GM23338 (cell line): ENCODE measurements around the gene ZNF622. TPM values are rescaled to one million over a fixed set of nuclear protein-coding genes. Genes with fewer than 3 reads are reported as not detected.

ENCODE experiments used
- ATAC-seq: fragments of 200-7000 bp; cut with Tn5 transposase; 3 replicates; pipeline ENCODE4 v1.9.1; 2020
- DNase-seq: peaks from one replicate; pipeline ENCODE4 v3.0.0-alpha.2; 2015; ENCODE audit warnings: low spot score
- H2AFZ ChIP-seq: fragments of 200-600 bp; sonication (generic); 2 replicates; pipeline ENCODE4 v1.8.0; 2016; ENCODE audit warnings: antibody characterized with exemption, mild to moderate bottlenecking, moderate library complexity
- H3F3A ChIP-seq: fragments of 200-600 bp; sonication (generic); replicated peaks from 2 replicates; pipeline ENCODE4 v1.8.0; 2017; ENCODE audit warnings: antibody characterized with exemption, mixed run types, low read depth
- H3K27ac ChIP-seq: fragments of 200-600 bp; sonication (generic); 2 replicates; pipeline ENCODE4 v1.6.1; 2016; ENCODE audit warnings: low read depth
- H3K27me3 ChIP-seq: fragments of 200-600 bp; sonication (generic); 2 replicates; pipeline ENCODE4 v1.8.0; 2016; ENCODE audit warnings: mild to moderate bottlenecking, mixed run types, moderate library complexity; ENCODE audit not compliant: insufficient read depth
- H3K36me3 ChIP-seq: fragments of 200-600 bp; sonication (generic); 2 replicates; pipeline ENCODE4 v1.8.0; 2016; ENCODE audit warnings: mild to moderate bottlenecking; ENCODE audit not compliant: insufficient read depth
- H3K4me1 ChIP-seq: fragments of 200-600 bp; sonication (generic); 2 replicates; pipeline ENCODE4 v1.8.0; 2016; ENCODE audit warnings: mild to moderate bottlenecking, moderate library complexity; ENCODE audit not compliant: insufficient read depth
- H3K4me2 ChIP-seq: fragments of 200-600 bp; sonication (generic); 2 replicates; pipeline ENCODE4 v1.7.1; 2017; ENCODE audit warnings: mixed run types
- H3K4me3 ChIP-seq: fragments of 200-600 bp; sonication (generic); 2 replicates; pipeline ENCODE4 v1.6.1; 2016; ENCODE audit warnings: mixed run types
- H3K79me2 ChIP-seq: fragments of 200-600 bp; sonication (generic); replicated peaks from 2 replicates; pipeline ENCODE4 v1.8.0; 2017; ENCODE audit warnings: mild to moderate bottlenecking; ENCODE audit not compliant: insufficient read depth
- H3K9me2 ChIP-seq: fragments of 200-600 bp; sonication (generic); 2 replicates; pipeline ENCODE4 v1.8.0; 2017; ENCODE audit not compliant: insufficient read depth
- H4K20me1 ChIP-seq: fragments of 200-600 bp; sonication (generic); replicated peaks from 2 replicates; pipeline ENCODE4 v1.8.0; 2017; ENCODE audit warnings: mild to moderate bottlenecking; ENCODE audit not compliant: insufficient read depth
- H3K27ac Mint-ChIP-seq: 2 replicates; pipeline ENCODE4 v1.8.0; 2020; ENCODE audit warnings: inconsistent platforms, mild to moderate bottlenecking, moderate library complexity, mixed read lengths
- H3K27me3 Mint-ChIP-seq: 3 replicates; pipeline ENCODE4 v1.8.0; 2022; ENCODE audit warnings: low read depth, mild to moderate bottlenecking, moderate library complexity, mixed read lengths, inconsistent platforms; ENCODE audit not compliant: insufficient read depth, poor library complexity
- H3K36me3 Mint-ChIP-seq: 3 replicates; pipeline ENCODE4 v1.8.0; 2021; ENCODE audit warnings: low read depth, mild to moderate bottlenecking, inconsistent platforms, moderate library complexity, mixed read lengths
- H3K4me1 Mint-ChIP-seq: 3 replicates; pipeline ENCODE4 v1.8.0; 2020; ENCODE audit warnings: mild to moderate bottlenecking, inconsistent platforms, mixed read lengths
- H3K4me3 Mint-ChIP-seq: 3 replicates; pipeline ENCODE4 v1.8.0; 2021; ENCODE audit warnings: moderate library complexity, mild to moderate bottlenecking, inconsistent platforms, mixed read lengths
- H3K9me3 Mint-ChIP-seq: 3 replicates; pipeline ENCODE4 v1.8.0; 2020; ENCODE audit warnings: moderate library complexity, mild to moderate bottlenecking, inconsistent platforms, mixed read lengths
- CREB1 ChIP-seq: fragments of 250-450 bp; sonication (Bioruptor Pico); IDR thresholded peaks from 2 replicates; pipeline ENCODE4 v1.5.0; 2020; ENCODE audit warnings: low read depth, mild to moderate bottlenecking, moderate library complexity
- EZH2phosphoT487 ChIP-seq: fragments of 200-600 bp; sonication (generic); IDR thresholded peaks from one replicate; pipeline ENCODE4 v1.8.1; 2018; ENCODE audit warnings: antibody characterized with exemption; ENCODE audit not compliant: unreplicated experiment
- JUNB ChIP-seq: IDR thresholded peaks from one replicate; pipeline ENCODE4 v1.6.1; 2016; ENCODE audit warnings: antibody characterized with exemption; ENCODE audit not compliant: unreplicated experiment
- NANOG ChIP-seq: IDR thresholded peaks from 2 replicates; pipeline ENCODE4 v1.6.1; 2016; ENCODE audit warnings: antibody characterized with exemption, borderline replicate concordance
- REST ChIP-seq: IDR thresholded peaks from one replicate; pipeline ENCODE4 v1.6.1; 2018; ENCODE audit warnings: antibody characterized with exemption; ENCODE audit not compliant: unreplicated experiment
- STAT1 ChIP-seq: IDR thresholded peaks from one replicate; pipeline ENCODE4 v1.6.1; 2016; ENCODE audit warnings: antibody characterized with exemption; ENCODE audit not compliant: unreplicated experiment
- ZNF114 ChIP-seq: fragments of 250-450 bp; sonication (Bioruptor Pico); IDR thresholded peaks from 2 replicates; pipeline ENCODE4 v1.5.0; 2020; ENCODE audit warnings: mild to moderate bottlenecking, moderate library complexity
- ZNF331 ChIP-seq: fragments of 250-450 bp; sonication (Bioruptor Pico); IDR thresholded peaks from 2 replicates; pipeline ENCODE4 v1.5.0; 2020; ENCODE audit warnings: low read depth, mild to moderate bottlenecking, moderate library complexity
- ZNF462 ChIP-seq: fragments of 250-450 bp; sonication (Bioruptor Pico); IDR thresholded peaks from 2 replicates; pipeline ENCODE4 v1.5.0; 2020; ENCODE audit warnings: mild to moderate bottlenecking, moderate library complexity
- polyA plus RNA-seq: library from polyadenylated mRNA; unstranded; fragments of >200 nt; fragmentation: Nextera tagmentation; extraction: Ambion mirVana; gene quantifications from 2 replicates; pipeline ENCODE4 v1.2.1, GENCODE V29; 2016
- total RNA-seq: library from RNA; depleted of rRNA; stranded (reverse); fragments of >200 nt; shearing (Covaris generic); gene quantifications from 2 replicates; pipeline ENCODE4 v1.2.3, GENCODE V29; 2014

Gene ZNF622
- total and polyA plus RNA-seq, 2 experiments from 2014 or later, result 20.1 to 30.7 TPM

DNA sequence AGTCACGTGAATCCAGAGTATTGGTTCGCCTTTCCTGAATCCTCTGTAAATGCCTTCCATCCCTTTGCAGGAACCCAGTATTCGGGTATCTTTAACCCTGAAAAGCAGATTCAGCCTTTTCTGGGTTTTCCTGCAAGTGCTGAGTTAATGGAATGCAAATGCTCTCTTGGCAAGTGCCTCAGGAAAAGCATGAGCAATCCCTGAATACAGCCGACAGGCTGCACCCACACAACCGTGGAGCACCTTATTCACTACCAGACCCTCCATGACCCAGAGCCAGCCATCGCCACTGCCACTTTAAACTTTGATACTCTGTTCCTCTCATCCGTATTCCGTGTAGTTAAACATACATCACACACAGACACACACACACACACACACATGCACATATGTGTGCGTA lies 54.4 kb downstream of the ZNF622 start:
- Histone ChIP-seq H4K20me1 (no peaks in the 10 kb centered on the region), H3K27ac (no peak overlapping the region), H3F3A (no peaks in the 10 kb centered on the region), H3K36me3 (no peaks in the 10 kb centered on the region), H3K9me2 (peaks cover 7% of the 10 kb centered on the region), H2AFZ (peak overlapping the region; percentile 56; the same call in 1 of the 2 replicates), H3K4me3 (no peak overlapping the region), H3K4me2 (no peak overlapping the region), H3K27me3 (no peaks in the 10 kb centered on the region), H3K79me2 (no peaks in the 10 kb centered on the region), H3K4me1 (no peaks in the 10 kb centered on the region)
- H3K4me1 Mint-ChIP-seq, result no peaks in the 10 kb centered on the region
- no peak for ATAC-seq
- no peaks in the 10 kb centered on the region for H3K27me3 Mint-ChIP-seq
- H3K9me3 Mint-ChIP-seq, result peaks cover 3% of the 10 kb centered on the region; the same call in 1 of the 3 replicates
- no peak for TF ChIP-seq ZNF331 (CRISPR knock-in tag)
- TF ChIP-seq CREB1 (CRISPR knock-in tag), result no peak
- no peak for TF ChIP-seq ZNF114 (CRISPR knock-in tag)
- TF ChIP-seq EZH2phosphoT487, result no peak
- TF ChIP-seq JUNB, result no peak
- TF ChIP-seq ZNF462 (CRISPR knock-in tag), result no peak
- no peak for TF ChIP-seq STAT1
- TF ChIP-seq REST, result no peak
- TF ChIP-seq NANOG, result no peak
- no peak overlapping the region for H3K4me3 Mint-ChIP-seq
- DNase-seq, result no peak
- no peaks in the 10 kb centered on the region; the same call in 2 of the 3 replicates for H3K36me3 Mint-ChIP-seq
- H3K27ac Mint-ChIP-seq, result no peak overlapping the region
